CD4-positive, alpha-beta T cell (primary cell): Measurements from ENCODE around the gene PELI2. TPM values are rescaled to one million over a fixed set of nuclear protein-coding genes. Genes with fewer than 3 reads are reported as not detected.

Experiments used
- ATAC-seq: fragments of 200-7000 bp; cut with Tn5 transposase; one replicate; pipeline ENCODE4 v1.10.0; 2022; ENCODE audit warnings: mild to moderate bottlenecking; ENCODE audit not compliant: poor library complexity
- CTCF ChIA-PET: fragments of 350-600 bp; sonication (Branson Sonifier 250); formaldehyde crosslinking; loops from one replicate; lab custom pipeline; 2021; ENCODE audit warnings: antibody characterized with exemption, inconsistent platforms; lab: Charles Lee
- POLR2A ChIA-PET: fragments of 350-600 bp; sonication (Branson Sonifier 250); formaldehyde crosslinking; loops from one replicate; lab custom pipeline; 2021; ENCODE audit warnings: antibody characterized with exemption, inconsistent platforms; lab: Charles Lee
- DNase-seq, 14 experiments: peaks; one replicate each; pipeline ENCODE4 v3.0.0-alpha.2; 2013 to 2020; ENCODE audit warnings: mixed read lengths in 2 of 14
- H3K27ac ChIP-seq, 2 donors: one replicate each; pipeline versions ENCODE4 v1.5.1 to v1.7.0; 2013; ENCODE audit warnings: low read length in 2 of 2, low read depth in 1 of 2, mild to moderate bottlenecking in 1 of 2
- H3K27me3 ChIP-seq, 2 experiments: 1 replicate in 1 of 2; 2 replicates in 1 of 2; pipeline versions ENCODE4 v1.6.1 to v1.7.0; 2013; ENCODE audit warnings: low read length in 2 of 2, control low read depth in 1 of 2, mild to moderate bottlenecking in 1 of 2, moderate library complexity in 1 of 2; ENCODE audit not compliant: insufficient read depth in 2 of 2, control insufficient read depth in 1 of 2
- H3K36me3 ChIP-seq: one replicate; pipeline ENCODE4 v1.6.1; 2013; ENCODE audit warnings: low read length, control low read depth; ENCODE audit not compliant: insufficient read depth
- H3K4me1 ChIP-seq: one replicate; pipeline ENCODE4 v1.6.1; 2013; ENCODE audit warnings: low read length, control low read depth; ENCODE audit not compliant: insufficient read depth
- H3K4me3 ChIP-seq: one replicate; pipeline ENCODE4 v1.5.1; 2013; ENCODE audit warnings: mild to moderate bottlenecking, low read length, moderate library complexity
- H3K9me3 ChIP-seq, 2 experiments: 1 replicate in 1 of 2; 2 replicates in 1 of 2; pipeline versions ENCODE4 v1.6.1 to v1.7.0; 2013; ENCODE audit warnings: low read length in 2 of 2, mild to moderate bottlenecking in 2 of 2, control low read depth in 1 of 2, moderate library complexity in 1 of 2; ENCODE audit not compliant: control insufficient read depth in 1 of 2, insufficient read depth in 1 of 2
- H3K27ac Mint-ChIP-seq: one replicate; pipeline ENCODE4 v1.8.0; 2020; ENCODE audit warnings: mixed read lengths
- H3K27me3 Mint-ChIP-seq: one replicate; pipeline ENCODE4 v1.8.0; 2021; ENCODE audit warnings: mixed read lengths
- H3K36me3 Mint-ChIP-seq: one replicate; pipeline ENCODE4 v1.8.0; 2021; ENCODE audit warnings: low read depth, mixed read lengths
- H3K4me1 Mint-ChIP-seq: one replicate; pipeline ENCODE4 v1.8.0; 2021; ENCODE audit warnings: low read depth, mixed read lengths
- H3K4me3 Mint-ChIP-seq: one replicate; pipeline ENCODE4 v1.8.0; 2020; ENCODE audit warnings: mild to moderate bottlenecking, mixed read lengths
- H3K9me3 Mint-ChIP-seq: one replicate; pipeline ENCODE4 v1.8.0; 2020; ENCODE audit warnings: mixed read lengths
- CTCF ChIP-seq: fragments of 200-600 bp; IDR thresholded peaks from one replicate; pipeline ENCODE4 v1.8.0; 2022; ENCODE audit warnings: antibody characterized with exemption, mild to moderate bottlenecking
- intact Hi-C, 2 experiments: fragments of 100-400 bp; cut with DNase I in 1 of 2; cut with micrococcal nuclease in 1 of 2; formaldehyde crosslinking; loops; one replicate each; pipeline versions ENCODE4 v1.15.1 to v1.9.0; 2023 to 2025; cut with DNase I, micrococcal nuclease
- total RNA-seq, 174 experiments: library from RNA in 2 of 174; stranded (reverse) in 2 of 174; gene quantifications; one replicate each; pipeline ENCODE4 v1.2.3 and lab custom pipeline; 2021 to 2026

The PELI2 gene
- total RNA-seq, 2 experiments from 2014 or later, result 12.2 to 15.9 TPM

- H3K27me3 ChIP-seq, result no peaks in the 10 kb centered on the region
- H3K4me1 Mint-ChIP-seq, result no peaks in the 10 kb centered on the region
- H3K36me3 Mint-ChIP-seq, result no peaks in the 10 kb centered on the region
- no peak for TF ChIP-seq CTCF
- H3K9me3 ChIP-seq, result no peaks in the 10 kb centered on the region
- no peaks in the 10 kb centered on the region for H3K9me3 Mint-ChIP-seq
- H3K36me3 ChIP-seq, result no peaks in the 10 kb centered on the region
- CTCF ChIA-PET, result no interaction called here
- no peak overlapping the region for H3K27ac ChIP-seq
- ATAC-seq (no peak), DNase-seq (no peak)
- no peak overlapping the region for H3K27ac Mint-ChIP-seq
- H3K4me3 ChIP-seq, result no peak overlapping the region
- intact Hi-C loops, result loop anchor here in 1 of 2 experiments (10.0 kb wide), 1 partner anchor 638 kb away; no protein-coding TSS in a partner anchor
- H3K4me1 ChIP-seq, result no peaks in the 10 kb centered on the region
- POLR2A ChIA-PET, result no interaction called here
- no peaks in the 10 kb centered on the region for H3K27me3 Mint-ChIP-seq
- H3K4me3 Mint-ChIP-seq, result no peak overlapping the region
Measured at GRCh38 chr14:56342494-56342942, 224.3 kb downstream of the PELI2 start.

- POLR2A ChIA-PET, result no interaction called here
- H3K36me3 ChIP-seq, result no peaks in the 10 kb centered on the region
- no peak for ATAC-seq
- no peak for DNase-seq
- Mint-ChIP-seq H3K9me3 (no peaks in the 10 kb centered on the region), H3K36me3 (peaks cover 6% of the 10 kb centered on the region), H3K27me3 (no peaks in the 10 kb centered on the region), H3K4me1 (no peaks in the 10 kb centered on the region), H3K4me3 (no peak overlapping the region), H3K27ac (no peak overlapping the region)
- CTCF ChIA-PET, result no interaction called here
- H3K4me3 ChIP-seq, result no peak overlapping the region
- H3K4me1 ChIP-seq, result no peaks in the 10 kb centered on the region
- no peaks in the 10 kb centered on the region for H3K27me3 ChIP-seq
- no peak for TF ChIP-seq CTCF
- intact Hi-C loops, result loop anchor here in 1 of 2 experiments (10.0 kb wide), 1 partner anchor 645 kb away; no protein-coding TSS in a partner anchor
- H3K27ac ChIP-seq, result no peak overlapping the region
- no peaks in the 10 kb centered on the region for H3K9me3 ChIP-seq
Measured at GRCh38 chr14:56349960-56350359, 231.7 kb downstream of the PELI2 start.
